Right cardiac atrium (tissue), 5 donors: ENCODE data around the gene LINC00237. TPM values are rescaled to one million over a fixed set of nuclear protein-coding genes. Genes with fewer than 3 reads are reported as not detected.

Source experiments
- ATAC-seq, 2 donors: fragments of 200-7000 bp; cut with Tn5 transposase; one replicate each; pipeline versions ENCODE4 v1.8.0 to v1.9.1; 2020; ENCODE audit warnings: moderate library complexity in 2 of 2, mild to moderate bottlenecking in 1 of 2
- DNase-seq, 3 donors: peaks; one replicate each; pipeline ENCODE4 v3.0.0-alpha.2; 2020
- H3K27ac ChIP-seq: one replicate; pipeline ENCODE4 v1.5.1; 2013; ENCODE audit warnings: mild to moderate bottlenecking, low read length, control low read depth, moderate library complexity
- H3K27me3 ChIP-seq: one replicate; pipeline ENCODE4 v1.6.1; 2013; ENCODE audit not compliant: control insufficient read depth, insufficient read depth
- H3K4me1 ChIP-seq: one replicate; pipeline ENCODE4 v1.6.1; 2013; ENCODE audit warnings: low read length; ENCODE audit not compliant: control insufficient read depth, insufficient read depth
- H3K4me3 ChIP-seq: one replicate; pipeline ENCODE4 v1.5.1; 2013; ENCODE audit warnings: low read length, control low read depth
- H3K9me3 ChIP-seq: one replicate; pipeline ENCODE4 v1.6.1; 2013; ENCODE audit warnings: low read length; ENCODE audit not compliant: control insufficient read depth
- WGBS: extraction: QIAGEN DNeasy Blood & Tissue Kit; methylation state at CpG from one replicate; pipeline ENCODE4 v1.1.7; 2013; 5-methylcytosine and 5-hydroxymethylcytosine counted together
- intact Hi-C, 4 donors: fragments of 100-400 bp; cut with DNase I; formaldehyde crosslinking; loops; one replicate each; pipeline versions ENCODE4 v1.11.0 to v1.14.0; 2022 to 2023
- polyA plus RNA-seq: library from polyadenylated mRNA; stranded (reverse); fragments of 200-250 nt; gene quantifications from one replicate; pipeline ENCODE4 v1.2.3, GENCODE V29; 2013
- total RNA-seq, 4 donors: library from RNA; stranded (reverse); fragmentation: NEBNext Ultra II Directional; extraction: Animal tissue kit (Norgen Biotek cat#: 25700); gene quantifications; one replicate each; pipeline ENCODE4 v1.2.1, GENCODE V29; 2021
- donor health status: healthy with polysubstance abuse.
- donor health status: DM: no; HTN: yes; CAD: no.
- donor health status: DM: no; HTN: no; CAD: no.
- donor health status: DM: no; HTN: yes; CAD: no; lungs with severe emphysema.
- donor health status: DM: yes; HTN: yes; CAD: no.

Gene LINC00237
- total and polyA plus RNA-seq, 5 donors = not detected

DNA sequence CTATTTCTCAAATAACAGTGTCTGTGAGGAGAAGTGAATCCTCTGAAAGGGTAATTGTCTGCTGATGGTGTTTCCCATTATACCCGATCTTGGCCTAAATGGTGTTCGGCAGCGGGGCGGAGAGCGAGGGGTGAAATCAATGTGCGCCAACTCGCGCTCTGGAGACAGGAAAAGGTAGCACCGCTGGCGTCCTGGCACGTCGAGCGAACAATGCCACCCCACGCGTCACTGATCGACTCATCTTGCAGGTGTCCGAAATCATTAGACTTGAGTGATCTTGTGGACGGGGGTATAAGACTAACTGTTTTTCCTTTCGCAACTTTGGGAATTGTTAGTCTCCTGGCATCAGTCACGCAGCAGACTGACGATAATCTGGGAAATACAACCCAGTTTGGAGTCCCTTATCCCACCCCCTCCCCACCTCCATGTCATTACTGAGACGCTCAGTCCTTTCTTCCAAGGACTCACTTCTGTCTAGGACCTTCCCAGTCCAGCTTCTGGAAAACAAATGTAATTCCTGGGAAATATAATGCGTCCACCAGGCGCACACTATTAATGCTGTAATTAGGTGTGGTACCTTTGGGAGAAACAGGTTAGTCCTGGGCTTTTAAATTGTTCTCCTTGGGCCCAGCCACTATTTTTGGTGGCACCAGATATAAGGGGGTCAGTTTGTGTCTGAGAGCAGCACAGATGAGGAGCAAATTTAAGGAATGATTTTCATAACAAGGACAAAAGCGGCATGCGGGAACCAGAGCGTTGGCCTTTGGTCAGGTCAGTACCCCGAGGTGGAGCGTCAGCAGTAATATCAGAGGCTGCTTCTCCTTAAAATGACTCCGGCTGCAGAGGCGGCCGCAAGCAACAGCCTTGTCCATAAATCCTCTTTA lies 2.3 kb downstream of the LINC00237 start:
- no peaks in the 10 kb centered on the region for H3K9me3 ChIP-seq
- 8% methylated on average over 32 of the region's 32 CpGs for WGBS
- intact Hi-C loops = no loop called here
- no peak overlapping the region for H3K4me3 ChIP-seq
- H3K27ac ChIP-seq = no peak overlapping the region
- H3K4me1 ChIP-seq = peaks cover 7% of the 10 kb centered on the region
- peaks cover 3% of the 10 kb centered on the region for H3K27me3 ChIP-seq
- DNase-seq = no peak
- ATAC-seq = no peak

- DNase-seq (peak; percentile 39 to 80 (median 74)), ATAC-seq (peak; percentile 71 to 76)
- peaks cover under 1% of the 10 kb centered on the region for H3K27me3 ChIP-seq
- no peak overlapping the region for H3K27ac ChIP-seq
- peaks cover 7% of the 10 kb centered on the region for H3K4me1 ChIP-seq
- H3K9me3 ChIP-seq = no peaks in the 10 kb centered on the region
- H3K4me3 ChIP-seq = peak overlapping the region; percentile 72
- 2% methylated on average over 38 of the region's 38 CpGs for WGBS
- intact Hi-C loops = no loop called here
Observed at GRCh38 chr20:21102603-21103311, 3.4 kb downstream of the LINC00237 start.

GRCh38 chr20:21101932-21102575 lies 4.1 kb downstream of the LINC00237 start:
- peak; percentile 41 to 42 for ATAC-seq
- intact Hi-C loops = no loop called here
- H3K4me1 ChIP-seq = peaks cover 7% of the 10 kb centered on the region
- peak overlapping the region; percentile 72 for H3K4me3 ChIP-seq
- H3K27ac ChIP-seq = no peak overlapping the region
- DNase-seq = peak in 1 of 3 donors; percentile 50
- H3K9me3 ChIP-seq = no peaks in the 10 kb centered on the region
- 3% methylated on average over 35 of the region's 35 CpGs for WGBS
- H3K27me3 ChIP-seq = no peaks in the 10 kb centered on the region

- peak in 1 of 2 donors; percentile 32 for ATAC-seq
Observed at GRCh38 chr20:21101453-21101931, 4.7 kb downstream of the LINC00237 start.

DNA sequence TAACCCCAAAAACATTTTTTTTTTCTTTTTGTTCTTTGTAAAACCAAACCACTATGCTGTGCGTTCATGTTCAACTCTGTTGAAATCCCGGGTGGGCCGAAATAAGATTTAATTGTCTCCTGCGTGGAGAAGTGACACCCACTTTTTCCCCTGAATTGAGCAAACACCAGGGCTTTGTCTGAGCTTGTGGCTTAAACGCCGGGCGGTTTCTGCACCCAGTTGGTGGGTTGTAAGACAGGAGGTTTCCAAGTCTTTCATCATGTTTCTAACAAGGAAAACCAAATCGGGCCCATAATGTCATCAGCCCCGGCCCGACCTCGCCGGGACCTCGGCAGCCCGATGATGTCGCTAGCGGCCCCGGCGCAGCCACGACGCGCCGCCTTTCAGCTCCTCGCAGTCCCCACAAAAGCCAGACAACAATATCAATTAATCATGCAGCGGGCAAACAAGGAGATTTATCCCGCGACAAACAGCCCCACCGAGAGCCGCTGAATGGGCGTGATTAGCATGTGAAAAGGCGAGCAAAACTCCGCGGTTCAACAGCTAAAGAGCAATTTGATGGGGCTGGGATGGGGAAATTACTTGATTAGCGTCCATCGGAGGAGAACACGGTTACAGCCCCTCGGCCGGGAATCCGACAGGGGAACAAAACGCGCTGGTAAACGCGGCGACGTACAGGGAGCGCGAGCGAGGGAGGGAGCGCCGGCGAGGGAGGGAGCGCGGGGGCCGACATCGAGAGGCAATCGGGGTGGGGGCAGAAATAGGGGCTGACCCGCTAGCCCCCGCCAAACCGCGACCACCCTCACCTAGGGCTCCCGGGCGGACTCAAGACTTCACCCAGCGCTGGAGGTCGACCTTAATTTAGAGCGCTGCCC lies 5.3 kb downstream of the LINC00237 start:
- 3% methylated on average over 64 of the region's 64 CpGs for WGBS
- DNase-seq (peak; percentile 7 to 53 (median 49)), ATAC-seq (no peak)
- intact Hi-C loops = no loop called here
- H3K27ac ChIP-seq = no peak overlapping the region
- H3K4me1 ChIP-seq = peaks cover 6% of the 10 kb centered on the region
- H3K9me3 ChIP-seq = no peaks in the 10 kb centered on the region
- H3K27me3 ChIP-seq = no peaks in the 10 kb centered on the region
- H3K4me3 ChIP-seq = peak overlapping the region; percentile 72

More at GRCh38 chr20:21101453-21101931, 4.7 kb downstream of the LINC00237 start:
- intact Hi-C loops = no loop called here
- no peaks in the 10 kb centered on the region for H3K27me3 ChIP-seq
- H3K4me3 ChIP-seq = peak overlapping the region; percentile 72
- DNase-seq = peak in 2 of 3 donors; percentile 50 to 56
- WGBS = 4% methylated on average over 35 of the region's 35 CpGs
- H3K9me3 ChIP-seq = no peaks in the 10 kb centered on the region
- peaks cover 7% of the 10 kb centered on the region for H3K4me1 ChIP-seq
- H3K27ac ChIP-seq = no peak overlapping the region

DNA sequence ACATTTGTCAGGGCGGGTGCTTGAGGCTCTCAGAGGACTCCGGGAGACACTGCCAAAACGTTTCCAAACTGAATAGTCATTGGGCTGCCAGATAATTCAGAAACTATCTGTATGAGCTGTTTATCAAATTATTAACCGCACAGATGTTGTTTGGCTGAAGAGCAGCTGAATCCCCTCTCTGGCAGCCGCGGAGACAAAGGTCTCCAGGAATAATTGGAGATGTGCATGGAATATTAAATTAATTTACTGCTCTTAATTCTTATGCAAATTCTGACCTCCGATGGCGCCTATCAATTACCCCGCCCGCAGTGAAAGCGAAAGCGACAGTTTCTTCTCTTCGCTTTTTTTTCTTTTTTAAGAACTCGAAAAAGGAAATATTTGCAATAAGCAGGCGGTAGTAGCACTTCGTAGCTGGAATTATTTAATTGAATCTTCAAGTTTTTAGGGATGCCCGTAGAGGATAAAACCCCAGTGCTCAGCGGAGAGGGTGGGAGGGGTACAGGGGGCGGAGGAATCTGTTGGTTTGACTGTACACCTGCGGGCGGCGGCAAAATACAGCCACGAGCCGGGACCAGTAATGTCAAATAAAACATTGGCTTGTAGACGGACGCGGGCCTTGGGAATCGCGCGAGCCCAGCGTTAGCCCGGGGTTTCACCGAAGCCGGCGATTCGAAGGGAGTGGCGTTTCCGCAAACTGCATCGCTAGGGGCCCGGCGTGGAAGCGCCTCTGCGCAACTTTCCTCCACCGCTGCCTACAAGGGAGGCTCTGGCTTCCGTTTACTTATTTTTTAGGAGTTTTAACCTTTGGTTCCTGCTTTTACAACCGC lies 6.2 kb downstream of the LINC00237 start:
- Histone ChIP-seq H3K27ac (no peak overlapping the region), H3K27me3 (no peaks in the 10 kb centered on the region), H3K4me1 (peaks cover 4% of the 10 kb centered on the region), H3K9me3 (no peaks in the 10 kb centered on the region), H3K4me3 (peak overlapping the region; percentile 72)
- peak; percentile 28 to 78 (median 68) for DNase-seq
- intact Hi-C loops = no loop called here
- ATAC-seq = peak in 1 of 2 donors; percentile 46
- WGBS = 4% methylated on average over 46 of the region's 46 CpGs

DNA sequence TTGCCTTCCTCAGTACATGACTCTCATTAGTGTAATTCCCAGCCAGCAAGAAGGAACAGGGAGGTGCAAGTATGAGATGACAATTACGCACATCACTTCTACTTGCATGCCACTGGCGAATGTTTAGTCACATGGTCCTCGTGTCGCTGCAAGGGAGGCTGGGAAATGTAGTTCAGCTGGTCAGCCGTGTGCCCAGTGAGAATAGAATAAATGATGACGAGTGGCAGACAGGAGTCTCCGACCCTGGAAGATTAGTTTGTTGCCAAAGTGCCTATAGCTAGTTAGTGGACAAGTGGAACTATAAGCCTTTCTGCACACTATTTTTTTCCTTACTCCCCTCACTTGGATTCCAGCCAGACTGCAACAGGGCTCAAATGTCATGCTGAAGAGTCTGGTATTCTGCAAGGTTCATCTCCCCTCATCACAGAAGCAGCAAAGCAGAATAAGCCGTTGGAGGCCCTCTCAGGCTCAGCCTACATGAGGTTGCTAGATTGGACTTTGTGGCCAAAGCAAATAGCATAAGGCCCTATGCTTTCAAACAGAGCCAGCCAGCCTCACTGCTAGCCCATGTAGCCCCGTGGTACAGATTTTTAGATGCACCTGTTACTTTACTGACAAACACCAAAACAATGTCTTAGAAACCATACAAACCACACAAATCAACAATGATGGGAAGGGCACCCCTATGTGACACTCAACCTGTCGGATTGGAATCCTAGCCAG lies 9.7 kb downstream of the LINC00237 start:
- Histone ChIP-seq H3K4me3 (no peak overlapping the region), H3K27ac (no peak overlapping the region), H3K27me3 (peaks cover 5% of the 10 kb centered on the region), H3K4me1 (no peaks in the 10 kb centered on the region), H3K9me3 (no peaks in the 10 kb centered on the region)
- WGBS = 27% methylated on average over 10 of the region's 10 CpGs
- intact Hi-C loops = no loop called here
- ATAC-seq = peak in 1 of 2 donors; percentile 52
- DNase-seq = peak in 1 of 3 donors; percentile 46

DNA sequence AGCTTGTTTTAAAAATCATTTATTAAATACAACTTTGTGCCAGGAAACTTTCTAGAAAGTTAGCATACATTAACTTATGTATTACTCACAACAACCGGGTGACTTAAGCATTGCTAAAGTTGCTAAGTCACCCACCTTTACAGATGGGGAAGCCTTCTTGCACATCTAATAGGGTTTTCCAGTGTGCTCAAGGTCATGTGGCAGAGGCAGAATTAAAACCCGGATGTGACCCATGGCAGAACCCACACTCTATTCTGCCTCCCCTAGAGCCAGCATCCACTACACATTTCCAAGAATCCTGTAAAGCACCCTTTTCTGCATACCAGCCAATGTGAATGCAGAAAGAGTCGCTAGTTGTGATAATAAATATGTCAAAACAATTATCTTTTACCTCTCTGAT lies 13.4 kb downstream of the LINC00237 start:
- Histone ChIP-seq H3K27ac (no peak overlapping the region), H3K9me3 (no peaks in the 10 kb centered on the region), H3K4me3 (no peak overlapping the region), H3K4me1 (no peaks in the 10 kb centered on the region), H3K27me3 (peaks cover 6% of the 10 kb centered on the region)
- DNase-seq = no peak
- 75% methylated on average over 3 of the region's 3 CpGs for WGBS
- ATAC-seq = no peak
- intact Hi-C loops = no loop called here

DNA sequence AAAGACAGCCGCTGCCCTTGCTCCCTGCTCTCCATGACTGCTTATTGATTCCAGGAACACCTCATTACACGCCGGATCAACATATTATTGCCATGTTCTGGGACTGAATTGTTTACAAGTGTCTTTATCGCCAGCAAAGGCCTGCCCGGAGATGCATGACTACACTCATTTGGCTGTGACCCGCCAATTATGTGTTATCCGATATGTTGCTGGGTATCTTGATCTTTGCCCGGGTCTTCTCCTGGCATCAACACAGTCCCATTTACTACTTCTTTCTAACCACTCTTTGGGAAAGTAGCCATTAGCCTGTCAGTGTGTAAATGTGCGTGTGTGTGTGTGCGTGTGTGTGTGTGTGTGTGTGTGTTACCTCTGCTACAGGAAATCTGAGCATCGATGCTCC lies 15.4 kb downstream of the LINC00237 start:
- no peak overlapping the region for H3K4me3 ChIP-seq
- DNase-seq = no peak
- no peak for ATAC-seq
- 72% methylated on average over 11 of the region's 11 CpGs for WGBS
- intact Hi-C loops = no loop called here
- no peak overlapping the region for H3K27ac ChIP-seq
- H3K4me1 ChIP-seq = no peaks in the 10 kb centered on the region
- H3K27me3 ChIP-seq = peaks cover 13% of the 10 kb centered on the region
- no peaks in the 10 kb centered on the region for H3K9me3 ChIP-seq
